ENCODE data around the gene ACADVL. TPM values are rescaled to one million over a fixed set of nuclear protein-coding genes. Genes with fewer than 3 reads are reported as not detected.
A peak's percentile ranks its signal among the peaks of the same experiment; 100 is the strongest.

ACADVL gene
- polyA plus RNA-seq, 3 donors from 2014 or later, result 138 to 180 (median 141) TPM

DNA sequence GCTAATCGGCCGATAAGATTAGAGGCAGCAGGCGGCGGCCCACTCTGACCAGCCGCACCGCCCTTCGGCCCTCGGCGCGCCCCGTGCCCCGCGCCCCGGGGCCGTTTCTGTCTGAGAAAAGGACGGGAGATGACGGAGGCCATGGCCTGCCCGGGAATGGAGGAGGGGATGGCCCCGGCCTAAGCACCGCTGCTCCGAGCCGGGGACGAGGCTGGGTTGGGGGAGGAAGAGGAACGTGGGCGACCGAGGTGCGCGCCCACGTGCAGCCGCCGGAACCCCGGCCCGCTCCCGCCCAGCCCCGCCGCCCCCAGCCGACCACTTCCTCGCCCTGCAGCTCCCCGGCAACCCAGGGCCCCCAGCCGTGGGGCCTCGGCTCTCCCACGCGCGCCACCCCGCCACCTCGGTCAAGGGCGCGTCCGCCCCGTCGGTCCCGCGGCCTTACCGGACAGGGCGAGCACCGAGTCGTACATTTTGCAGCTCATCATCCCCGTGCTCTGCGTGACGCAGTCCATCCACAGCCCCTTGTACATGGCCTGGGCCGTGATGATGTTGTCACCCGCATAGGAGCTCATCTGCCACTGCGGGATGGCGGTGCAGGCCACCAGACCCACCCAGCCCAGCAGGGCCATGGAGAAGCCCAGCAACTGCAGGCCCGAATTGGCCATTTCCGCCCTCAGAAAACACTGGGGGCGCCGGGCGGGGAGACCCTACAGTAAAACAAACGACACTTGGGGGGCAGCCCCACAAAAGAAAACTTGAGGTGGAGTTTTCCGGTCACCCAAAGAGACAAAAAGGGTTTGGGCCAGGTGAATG lies 41.8 kb downstream of the ACADVL start:
- Mint-ChIP-seq H3K4me1 (peaks cover 17 to 27% of the 10 kb centered on the region in 2 donors), H3K36me3 (peaks cover 0 to 12% (median 4%) of the 10 kb centered on the region in 3 donors), H3K27ac (peak overlapping the region in 1 of 6 donors; percentile 53)

DNA sequence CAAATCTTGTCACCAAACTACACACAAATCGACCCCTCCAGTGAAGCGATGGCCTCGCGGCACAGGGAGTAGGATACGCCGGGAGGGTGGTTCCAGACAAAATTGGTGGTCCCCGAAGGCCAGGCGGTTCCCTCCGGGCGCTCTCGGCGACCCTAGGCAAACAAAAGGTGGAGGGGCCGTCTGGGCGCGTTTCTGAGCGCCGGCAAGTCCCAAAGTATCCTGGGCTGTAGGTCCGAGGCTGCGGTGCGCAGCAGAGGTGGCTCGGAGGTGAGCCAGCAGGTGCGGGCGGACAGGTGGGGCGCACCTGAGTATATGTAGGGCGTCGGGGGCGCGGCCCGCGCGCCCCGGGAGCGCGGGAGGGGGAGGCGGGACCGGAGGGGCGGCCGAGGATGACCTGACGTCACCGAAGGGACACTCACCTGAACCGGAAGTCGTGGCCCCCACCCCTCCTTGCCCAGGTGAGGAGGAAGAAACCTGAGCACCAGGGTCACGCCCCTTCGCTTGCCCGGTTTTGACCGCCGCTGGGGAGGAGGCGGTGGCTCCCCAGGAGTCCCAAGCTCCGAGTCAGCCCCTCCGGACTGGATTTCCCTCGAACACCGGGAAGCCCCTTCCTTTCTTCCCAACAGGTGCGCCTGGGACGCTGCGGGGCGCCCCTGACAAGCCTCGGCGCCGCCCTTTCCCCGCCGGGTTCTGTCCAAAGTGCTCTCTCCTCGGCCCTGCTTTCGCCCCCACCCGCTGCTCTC lies 42.6 kb downstream of the ACADVL start, which contains the start of gene CLDN7:
Gene CLDN7, minus strand, starts transcription at position 287 of the 743 bp plus-strand sequence. CDS start 435 bp downstream, outside the sequence.
- H3K27ac Mint-ChIP-seq, result peak within 1 kb of the TSS in 5 of 6 donors; percentile 23 to 67 (median 36)
- DNase-seq, result no peak
- H3K4me3 Mint-ChIP-seq, result peak within 1 kb of the TSS; percentile 72 to 80 (median 73)
- H3K9me3 Mint-ChIP-seq, result no peaks in the 10 kb centered on the region
- H3K4me1 Mint-ChIP-seq, result peaks cover 17 to 25% of the 10 kb centered on the region in 2 donors
- H3K27me3 Mint-ChIP-seq (ENCODE audit: low read depth in 3 of 3), result peaks cover 5 to 33% (median 18%) of the 10 kb centered on the region in 3 donors
- H3K36me3 Mint-ChIP-seq, result peaks cover 0 to 8% (median 0%) of the 10 kb centered on the region in 3 donors

More for the DNA sequence above, 41.8 kb downstream of the ACADVL start:
- peaks cover 5 to 30% (median 16%) of the 10 kb centered on the region in 3 donors for H3K27me3 Mint-ChIP-seq (ENCODE audit: low read depth in 3 of 3)
- DNase-seq, result peak; percentile 33 to 35 (median 33)
- H3K9me3 Mint-ChIP-seq, result no peaks in the 10 kb centered on the region
- H3K4me3 Mint-ChIP-seq, result peak overlapping the region; percentile 72 to 80 (median 73)

GRCh38 chr17:7262935-7263800 lies 43.4 kb downstream of the ACADVL start:
- peaks cover 0 to 8% (median 0%) of the 10 kb centered on the region in 3 donors for H3K36me3 Mint-ChIP-seq
- peaks cover 17 to 25% of the 10 kb centered on the region in 2 donors for H3K4me1 Mint-ChIP-seq
- H3K9me3 Mint-ChIP-seq, result no peaks in the 10 kb centered on the region
- no peak for DNase-seq
- peaks cover 5 to 35% (median 18%) of the 10 kb centered on the region in 3 donors for H3K27me3 Mint-ChIP-seq (ENCODE audit: low read depth in 3 of 3)
- peak overlapping the region; percentile 34 to 78 (median 64) for H3K4me3 Mint-ChIP-seq
- peak overlapping the region in 5 of 6 donors; percentile 23 to 67 (median 55) for H3K27ac Mint-ChIP-seq

GRCh38 chr17:7263801-7264078 lies 44.0 kb downstream of the ACADVL start:
- Mint-ChIP-seq H3K9me3 (no peaks in the 10 kb centered on the region), H3K4me3 (peak overlapping the region; percentile 3 to 66 (median 48)), H3K36me3 (peaks cover 0 to 4% (median 0%) of the 10 kb centered on the region in 3 donors), H3K4me1 (peaks cover 17 to 25% of the 10 kb centered on the region in 2 donors), H3K27me3 (ENCODE audit: low read depth in 3 of 3) (peaks cover 5 to 35% (median 18%) of the 10 kb centered on the region in 3 donors), H3K27ac (peak overlapping the region in 1 of 6 donors; percentile 11)
- no peak for DNase-seq

- H3K27me3 Mint-ChIP-seq (ENCODE audit: low read depth in 3 of 3), result peaks cover 5 to 35% (median 14%) of the 10 kb centered on the region in 3 donors
- no peak for DNase-seq
- peaks cover 16 to 17% of the 10 kb centered on the region in 2 donors for H3K4me1 Mint-ChIP-seq
- H3K36me3 Mint-ChIP-seq, result no peaks in the 10 kb centered on the region
- H3K27ac Mint-ChIP-seq, result no peak overlapping the region
- H3K4me3 Mint-ChIP-seq, result no peak overlapping the region
- H3K9me3 Mint-ChIP-seq, result no peaks in the 10 kb centered on the region
Observed at GRCh38 chr17:7266784-7267183, 47.0 kb downstream of the ACADVL start.

Other genes with a start within 250 kb of the ACADVL start
- under 1 TPM; 0.24 to 0.92 (median 0.83) TPM for gene ALOX12, start 223.9 kb upstream of the ACADVL start, polyA plus RNA-seq
- 100 to 1,000 TPM; 449 to 922 (median 670) TPM for gene RNASEK, start 207.3 kb upstream of the ACADVL start, polyA plus RNA-seq
- gene BCL6B, start 196.9 kb upstream of the ACADVL start, polyA plus RNA-seq, result under 1 TPM in 1 of 3 donors, not detected in 2; 0.10 TPM
- 1 to 10 TPM in 2 of 3 donors, under 1 TPM in 1; 0.49 to 2.6 (median 2.1) TPM for gene SLC16A13, start 183.9 kb upstream of the ACADVL start, polyA plus RNA-seq
- 1 to 10 TPM; 1.2 to 3.9 (median 3.1) TPM for gene SLC16A11, start 175.8 kb upstream of the ACADVL start, polyA plus RNA-seq
- gene CLEC10A, start 139.7 kb upstream of the ACADVL start, polyA plus RNA-seq, result 10 to 100 TPM in 2 of 3 donors, under 1 TPM in 1; 0.72 to 13.5 (median 11.7) TPM
- gene ASGR2, start 105.1 kb upstream of the ACADVL start, polyA plus RNA-seq, result 1 to 10 TPM in 1 of 3 donors, under 1 TPM in 1, not detected in 1; 0.57 to 3.2 TPM
- gene ASGR1, start 40.6 kb upstream of the ACADVL start, polyA plus RNA-seq, result under 1 TPM; 0.55 to 0.84 (median 0.81) TPM
- under 1 TPM in 1 of 3 donors, not detected in 2; 0.36 TPM for gene DLG4, start 102 bp upstream of the ACADVL start, polyA plus RNA-seq
- 10 to 100 TPM; 19.4 to 28.5 (median 25.2) TPM for gene DVL2, start 14.6 kb downstream of the ACADVL start, polyA plus RNA-seq
- gene PHF23, start 19.5 kb downstream of the ACADVL start, polyA plus RNA-seq, result 10 to 100 TPM; 11.9 to 41.4 (median 17.7) TPM
- 100 to 1,000 TPM; 764 to 982 (median 905) TPM for gene GABARAP, start 22.5 kb downstream of the ACADVL start, polyA plus RNA-seq
- 10 to 100 TPM; 33.2 to 61.1 (median 57.8) TPM for gene CTDNEP1, start 31.8 kb downstream of the ACADVL start, polyA plus RNA-seq
- 100 to 1,000 TPM in 1 of 3 donors, 10 to 100 TPM in 2; 65.0 to 108 (median 89.0) TPM for gene ELP5, start 32.3 kb downstream of the ACADVL start, polyA plus RNA-seq
- 1 to 10 TPM; 2.5 to 8.7 (median 3.7) TPM for gene CLDN7, start 42.5 kb downstream of the ACADVL start, polyA plus RNA-seq
- gene SLC2A4, start 61.8 kb downstream of the ACADVL start, polyA plus RNA-seq, result under 1 TPM in 1 of 3 donors, not detected in 2; 0.26 TPM
- not detected for gene YBX2, start 74.7 kb downstream of the ACADVL start, polyA plus RNA-seq
- 100 to 1,000 TPM; 235 to 814 (median 797) TPM for gene EIF5A, start 87.7 kb downstream of the ACADVL start, polyA plus RNA-seq
- 100 to 1,000 TPM; 100 to 129 (median 123) TPM for gene GPS2, start 95.4 kb downstream of the ACADVL start, polyA plus RNA-seq
- 1 to 10 TPM in 2 of 3 donors, under 1 TPM in 1; 0.58 to 2.8 (median 1.4) TPM for gene NEURL4, start 109.4 kb downstream of the ACADVL start, polyA plus RNA-seq
- 100 to 1,000 TPM; 137 to 227 (median 214) TPM for gene ACAP1, start 116.6 kb downstream of the ACADVL start, polyA plus RNA-seq
- 10 to 100 TPM in 1 of 3 donors, 1 to 10 TPM in 2; 5.5 to 13.0 (median 9.4) TPM for gene KCTD11, start 132.2 kb downstream of the ACADVL start, polyA plus RNA-seq
- not detected for gene TMEM95, start 135.2 kb downstream of the ACADVL start, polyA plus RNA-seq
- gene TNK1, start 161.2 kb downstream of the ACADVL start, polyA plus RNA-seq, result under 1 TPM in 2 of 3 donors, not detected in 1; 0.21 to 0.29 TPM
- 10 to 100 TPM; 38.1 to 82.5 (median 54.2) TPM for gene PLSCR3, start 174.6 kb downstream of the ACADVL start, polyA plus RNA-seq
- 100 to 1,000 TPM in 1 of 3 donors, 10 to 100 TPM in 2; 30.7 to 116 (median 60.7) TPM for gene TMEM256, start 184.2 kb downstream of the ACADVL start, polyA plus RNA-seq
- gene NLGN2, start 187.9 kb downstream of the ACADVL start, polyA plus RNA-seq, result not detected
- gene SPEM1, start 200.4 kb downstream of the ACADVL start, polyA plus RNA-seq, result not detected
- gene SPEM2, start 205.7 kb downstream of the ACADVL start, polyA plus RNA-seq, result not detected
- not detected for gene SPEM3, start 208.9 kb downstream of the ACADVL start, polyA plus RNA-seq
- gene TMEM102, start 215.5 kb downstream of the ACADVL start, polyA plus RNA-seq, result 10 to 100 TPM; 15.9 to 27.9 (median 16.4) TPM
- not detected for gene FGF11, start 219.6 kb downstream of the ACADVL start, polyA plus RNA-seq
- 10 to 100 TPM; 32.4 to 41.3 (median 38.5) TPM for gene CHRNB1, start 225.1 kb downstream of the ACADVL start, polyA plus RNA-seq